OCI-LY1 (cell line): ENCODE measurements around the gene SLC27A4.

Experiments used
- H2AFZ ChIP-seq: fragments of 200-600 bp; sonication (generic), shearing (Covaris generic); 2 replicates; pipeline ENCODE4 v1.6.0; 2014; ENCODE audit warnings: antibody characterized with exemption, mild to moderate bottlenecking, low read length
- H3F3A ChIP-seq: fragments of 200-600 bp; sonication (generic), shearing (Covaris generic); 2 replicates; pipeline ENCODE4 v1.6.0; 2014; ENCODE audit warnings: mild to moderate bottlenecking, antibody characterized with exemption, low read length, moderate library complexity; ENCODE audit not compliant: insufficient read depth
- H3K27ac ChIP-seq: fragments of 200-600 bp; sonication (generic); 2 replicates; pipeline ENCODE4 v1.5.1; 2014; ENCODE audit warnings: low read length, mixed run types, mild to moderate bottlenecking, low read depth; ENCODE audit not compliant: poor library complexity, severe bottlenecking
- H3K27me3 ChIP-seq: fragments of 200-600 bp; sonication (generic); 2 replicates; pipeline ENCODE4 v1.6.0; 2014; ENCODE audit warnings: antibody characterized with exemption, mild to moderate bottlenecking, low read length, moderate library complexity; ENCODE audit not compliant: insufficient read depth
- H3K36me3 ChIP-seq: fragments of 200-600 bp; sonication (generic); 2 replicates; pipeline ENCODE4 v1.6.1; 2014; ENCODE audit warnings: mild to moderate bottlenecking, antibody characterized with exemption, low read length, moderate library complexity, mixed read lengths; ENCODE audit not compliant: insufficient read depth
- H3K4me1 ChIP-seq: fragments of 200-600 bp; sonication (generic); 2 replicates; pipeline ENCODE4 v1.5.1; 2014; ENCODE audit warnings: mild to moderate bottlenecking, low read length, moderate library complexity; ENCODE audit not compliant: insufficient read depth, severe bottlenecking
- H3K4me2 ChIP-seq: fragments of 200-600 bp; sonication (generic), shearing (Covaris generic); 2 replicates; pipeline ENCODE4 v1.6.1; 2014; ENCODE audit warnings: low read length
- H3K4me3 ChIP-seq: fragments of 200-600 bp; sonication (generic); 2 replicates; pipeline ENCODE4 v1.5.1; 2014; ENCODE audit warnings: low read length, low read depth, mild to moderate bottlenecking, mixed read lengths; ENCODE audit not compliant: poor library complexity, severe bottlenecking
- H3K79me2 ChIP-seq: fragments of 200-600 bp; shearing (Covaris generic); 2 replicates; pipeline ENCODE4 v1.6.1; 2016; ENCODE audit warnings: mixed run types, low read length, mixed read lengths; ENCODE audit not compliant: insufficient read depth
- H3K9ac ChIP-seq: fragments of 200-600 bp; sonication (generic), shearing (Covaris generic); 2 replicates; pipeline ENCODE4 v1.6.1; 2014; ENCODE audit warnings: mild to moderate bottlenecking, low read length, mixed read lengths
- H3K9me2 ChIP-seq: fragments of 200-600 bp; sonication (generic), shearing (Covaris generic); 2 replicates; pipeline ENCODE4 v1.6.1; 2014; ENCODE audit warnings: low read depth, mild to moderate bottlenecking, low read length, mixed read lengths
- H3K9me3 ChIP-seq: fragments of 200-600 bp; shearing (Covaris generic); 2 replicates; pipeline ENCODE4 v1.6.1; 2014; ENCODE audit warnings: low read length, mixed read lengths
- H4K20me1 ChIP-seq: fragments of 200-600 bp; sonication (generic), shearing (Covaris generic); 2 replicates; pipeline ENCODE4 v1.6.0; 2016; ENCODE audit warnings: mild to moderate bottlenecking, low read length; ENCODE audit not compliant: insufficient read depth
- EZH2 ChIP-seq: fragments of 200-600 bp; sonication (generic), shearing (Covaris generic); IDR thresholded peaks from 2 replicates; pipeline ENCODE4 v1.8.0; 2017; ENCODE audit warnings: borderline replicate concordance, mixed run types, mild to moderate bottlenecking, antibody characterized with exemption, low read length, moderate library complexity, mixed read lengths
- TF ChIP-seq, protein P1 (sequence below): fragments of 200-600 bp; sonication (generic), shearing (Covaris generic); IDR thresholded peaks from 2 replicates; pipeline ENCODE4 v1.5.1; 2017; ENCODE audit warnings: mild to moderate bottlenecking, antibody characterized with exemption, low read length, moderate library complexity, mixed read lengths

Gene SLC27A4

GRCh38 chr9:128340691-128341434 is 536 bp downstream of the SLC27A4 start:
- no peaks in the 10 kb centered on the region for H3K79me2 ChIP-seq
- no peak for TF ChIP-seq EZH2
- TF ChIP-seq, protein P1, sequence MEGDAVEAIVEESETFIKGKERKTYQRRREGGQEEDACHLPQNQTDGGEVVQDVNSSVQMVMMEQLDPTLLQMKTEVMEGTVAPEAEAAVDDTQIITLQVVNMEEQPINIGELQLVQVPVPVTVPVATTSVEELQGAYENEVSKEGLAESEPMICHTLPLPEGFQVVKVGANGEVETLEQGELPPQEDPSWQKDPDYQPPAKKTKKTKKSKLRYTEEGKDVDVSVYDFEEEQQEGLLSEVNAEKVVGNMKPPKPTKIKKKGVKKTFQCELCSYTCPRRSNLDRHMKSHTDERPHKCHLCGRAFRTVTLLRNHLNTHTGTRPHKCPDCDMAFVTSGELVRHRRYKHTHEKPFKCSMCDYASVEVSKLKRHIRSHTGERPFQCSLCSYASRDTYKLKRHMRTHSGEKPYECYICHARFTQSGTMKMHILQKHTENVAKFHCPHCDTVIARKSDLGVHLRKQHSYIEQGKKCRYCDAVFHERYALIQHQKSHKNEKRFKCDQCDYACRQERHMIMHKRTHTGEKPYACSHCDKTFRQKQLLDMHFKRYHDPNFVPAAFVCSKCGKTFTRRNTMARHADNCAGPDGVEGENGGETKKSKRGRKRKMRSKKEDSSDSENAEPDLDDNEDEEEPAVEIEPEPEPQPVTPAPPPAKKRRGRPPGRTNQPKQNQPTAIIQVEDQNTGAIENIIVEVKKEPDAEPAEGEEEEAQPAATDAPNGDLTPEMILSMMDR: no peak
- H2AFZ ChIP-seq: no peak overlapping the region
- no peak overlapping the region for H3K27ac ChIP-seq
- H3K4me1 ChIP-seq: peaks cover 18% of the 10 kb centered on the region
- H3K9ac ChIP-seq: peak overlapping the region; percentile 76
- peak overlapping the region; percentile 88 for H3K4me2 ChIP-seq
- no peaks in the 10 kb centered on the region for H4K20me1 ChIP-seq
- peaks cover 10% of the 10 kb centered on the region for H3K36me3 ChIP-seq
- no peaks in the 10 kb centered on the region for H3F3A ChIP-seq
- H3K27me3 ChIP-seq: no peaks in the 10 kb centered on the region
- no peaks in the 10 kb centered on the region for H3K9me3 ChIP-seq
- H3K4me3 ChIP-seq: peak overlapping the region; percentile 78
- H3K9me2 ChIP-seq: no peaks in the 10 kb centered on the region

- no peaks in the 10 kb centered on the region for H3K9me2 ChIP-seq
- peak overlapping the region; percentile 78 for H3K4me3 ChIP-seq
Measured at GRCh38 chr9:128341435-128341849, 1.1 kb downstream of the SLC27A4 start.

DNA sequence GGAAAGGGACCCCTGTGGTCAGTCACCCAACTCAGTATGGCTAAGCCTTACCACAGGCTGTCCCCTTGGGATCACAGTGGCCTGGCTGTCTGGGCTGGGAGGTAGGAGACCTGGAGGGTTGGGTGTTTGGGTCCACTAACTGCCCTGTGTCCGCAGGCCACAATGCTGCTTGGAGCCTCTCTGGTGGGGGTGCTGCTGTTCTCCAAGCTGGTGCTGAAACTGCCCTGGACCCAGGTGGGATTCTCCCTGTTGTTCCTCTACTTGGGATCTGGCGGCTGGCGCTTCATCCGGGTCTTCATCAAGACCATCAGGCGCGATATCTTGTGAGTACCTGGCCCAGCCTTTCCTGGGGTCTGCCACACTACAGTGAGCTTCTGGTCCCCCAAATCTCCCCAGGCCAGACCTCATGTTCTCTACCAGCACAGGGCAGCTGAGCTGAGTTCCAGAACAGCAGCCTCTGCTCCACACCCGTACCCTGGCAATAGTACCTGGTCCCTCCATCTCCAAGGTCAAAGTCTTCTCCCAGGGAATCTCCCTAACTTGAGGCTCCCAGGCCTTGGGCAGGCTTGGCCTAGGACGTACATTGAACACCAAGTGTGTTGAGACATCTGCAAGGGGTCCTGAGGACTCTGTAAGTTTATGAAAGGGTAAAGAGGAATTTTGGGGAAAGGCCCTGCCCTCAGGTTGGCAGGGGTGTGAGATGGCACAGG is 2.8 kb downstream of the SLC27A4 start:
- Histone ChIP-seq H3K9ac (no peak overlapping the region), H3K36me3 (peaks cover 19% of the 10 kb centered on the region), H3K9me2 (no peaks in the 10 kb centered on the region), H3K4me2 (no peak overlapping the region), H3K4me1 (peaks cover 18% of the 10 kb centered on the region), H3K4me3 (no peak overlapping the region), H3K9me3 (no peaks in the 10 kb centered on the region), H3K79me2 (no peaks in the 10 kb centered on the region), H2AFZ (no peak overlapping the region), H3K27me3 (no peaks in the 10 kb centered on the region), H3F3A (no peaks in the 10 kb centered on the region), H3K27ac (no peak overlapping the region), H4K20me1 (no peaks in the 10 kb centered on the region)
- TF ChIP-seq, protein P1: no peak
- TF ChIP-seq EZH2: no peak

More at GRCh38 chr9:128341435-128341849, 1.1 kb downstream of the SLC27A4 start:
- no peak overlapping the region for H2AFZ ChIP-seq
- H3K27me3 ChIP-seq: no peaks in the 10 kb centered on the region
- peak overlapping the region; percentile 88 for H3K4me2 ChIP-seq
- H3K36me3 ChIP-seq: peaks cover 10% of the 10 kb centered on the region
- H3K79me2 ChIP-seq: no peaks in the 10 kb centered on the region
- no peak overlapping the region for H3K27ac ChIP-seq
- no peaks in the 10 kb centered on the region for H3F3A ChIP-seq
- peak overlapping the region; percentile 76 for H3K9ac ChIP-seq
- TF ChIP-seq, protein P1: peak; percentile 72
- no peak for TF ChIP-seq EZH2
- peaks cover 18% of the 10 kb centered on the region for H3K4me1 ChIP-seq
- no peaks in the 10 kb centered on the region for H4K20me1 ChIP-seq
- H3K9me3 ChIP-seq: no peaks in the 10 kb centered on the region
